ENCODE data around the gene NPB.

Gene NPB

DNA sequence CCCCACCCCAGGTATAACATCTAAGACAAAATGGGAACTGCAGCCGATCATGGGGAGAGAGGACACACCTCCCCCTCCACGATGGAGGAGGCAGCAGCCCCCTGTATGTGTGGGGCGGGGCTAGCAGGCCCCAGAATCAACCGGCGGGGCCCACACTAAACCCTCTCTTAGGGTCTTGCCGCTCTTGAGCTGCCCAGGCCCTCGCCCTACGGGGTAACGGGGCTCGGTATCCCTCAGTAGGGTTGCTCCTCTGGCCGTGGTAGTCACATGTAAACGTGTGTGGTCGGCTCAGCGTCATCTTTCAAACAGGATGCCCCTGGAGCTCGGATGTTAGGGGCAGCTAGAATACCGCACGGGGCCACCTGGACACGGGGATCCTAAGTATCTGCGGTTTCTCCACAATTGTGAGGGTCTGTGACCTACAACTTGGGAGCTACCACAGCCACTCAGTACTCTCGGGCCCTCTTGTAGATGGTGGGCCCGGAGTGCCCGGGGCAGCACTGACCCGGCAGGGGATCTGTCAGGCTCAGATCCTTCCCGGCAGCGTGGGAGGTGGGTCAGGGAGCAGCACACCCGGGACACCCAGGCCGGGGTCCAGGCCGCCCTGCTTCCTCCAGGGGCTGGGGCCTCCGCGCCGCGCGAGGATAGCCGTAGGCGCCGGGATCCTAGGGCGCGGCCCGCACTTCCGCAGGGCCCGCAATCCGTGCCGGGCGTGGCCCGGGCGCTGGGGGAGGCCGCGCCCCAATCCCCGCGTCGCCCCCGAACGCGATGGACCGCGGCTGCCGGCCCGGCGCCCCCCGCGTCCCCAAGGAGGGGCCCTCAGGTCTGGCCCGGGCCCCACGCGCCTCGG, 31.7 kb upstream of the NPB start:
- peak; percentile 61 for DNase-seq

DNA sequence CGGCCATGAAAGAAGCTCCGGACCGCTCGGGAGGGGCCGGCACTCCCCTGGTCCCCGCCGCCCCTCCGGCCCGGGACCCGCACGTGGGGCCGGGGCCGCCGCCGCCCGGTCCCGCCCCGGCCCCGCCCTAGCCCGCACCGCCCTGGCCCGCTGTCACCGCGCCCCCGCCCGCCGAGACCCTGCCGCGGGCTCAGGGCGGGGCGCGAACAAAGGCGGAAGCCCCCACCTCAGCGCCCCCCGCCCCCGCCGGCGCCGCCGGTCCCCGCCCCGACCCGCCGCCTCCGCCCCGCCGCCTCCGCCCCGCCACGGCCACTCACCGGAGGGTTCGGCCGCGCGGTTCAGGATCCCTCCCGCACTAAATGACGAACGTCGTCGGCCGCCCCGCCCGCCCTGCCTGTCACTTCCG, 31.1 kb upstream of the NPB start, which contains the start of gene ARHGDIA:
ARHGDIA (minus strand) TSS at position 357 of the 406 bp plus-strand sequence. CDS start 1,407 bp downstream, outside the sequence.
- no peak for DNase-seq

DNA sequence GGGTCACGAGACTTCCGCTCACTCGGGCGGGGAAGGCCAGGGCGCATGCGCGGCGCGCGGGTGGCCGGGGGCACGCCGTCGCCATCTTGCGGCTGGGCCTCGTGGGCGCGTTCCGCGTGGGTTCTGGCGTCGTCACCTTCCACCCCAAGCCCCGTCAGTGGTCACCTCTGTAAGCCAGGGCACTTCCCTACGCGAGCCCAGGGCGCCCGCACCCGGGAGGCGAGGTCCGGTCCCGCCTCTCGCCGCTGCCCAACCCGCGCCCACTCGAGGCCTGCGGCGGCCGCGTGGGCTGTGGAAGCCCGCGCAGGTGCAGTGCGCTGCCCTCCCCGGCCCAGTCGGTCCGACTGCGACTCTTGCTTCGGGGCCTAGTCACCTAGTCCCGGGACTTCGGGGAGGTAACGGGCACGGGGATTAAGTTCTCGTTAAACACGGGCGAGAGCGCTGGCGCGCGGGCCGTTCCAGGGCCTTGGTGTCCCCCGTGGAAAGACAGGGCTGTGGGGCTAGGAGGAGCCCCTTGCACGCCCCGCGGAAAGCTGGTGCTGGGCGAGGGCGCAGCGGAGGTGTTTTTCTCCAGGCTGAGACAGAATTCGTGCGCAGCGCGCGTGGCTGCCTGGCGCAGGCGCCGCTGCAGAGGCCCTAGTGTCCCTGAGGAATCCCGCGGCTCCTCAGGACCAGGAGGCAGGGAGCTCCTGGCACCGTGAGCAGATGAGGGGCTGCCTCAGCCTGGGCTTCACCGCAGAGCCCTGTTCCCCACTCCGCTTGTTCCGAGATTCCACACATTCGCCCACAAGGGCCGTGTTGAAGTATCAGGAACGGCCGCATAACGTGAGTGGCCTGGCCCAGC, 30.4 kb upstream of the NPB start:
- peak; percentile 89 for DNase-seq

DNA sequence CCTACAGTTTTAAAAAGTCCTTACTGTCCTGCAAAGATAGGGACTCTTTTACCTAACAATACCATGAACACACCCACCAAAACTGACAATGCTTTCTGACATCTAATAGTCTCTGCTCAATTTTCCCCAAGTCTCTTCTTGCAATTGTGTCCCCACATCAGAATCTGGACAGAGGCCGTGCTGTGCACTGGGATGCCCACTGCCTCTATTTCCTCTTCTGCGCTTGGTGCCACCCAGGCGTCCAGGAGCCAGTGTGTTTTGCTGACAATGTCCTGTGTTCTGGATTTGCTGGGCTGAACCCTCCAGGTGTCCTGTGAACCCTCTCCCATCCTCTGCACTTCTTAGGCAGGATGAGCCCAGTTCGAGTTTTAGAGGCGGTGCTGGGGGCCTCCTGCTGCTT, 24.5 kb upstream of the NPB start:
- no peak for DNase-seq

DNA sequence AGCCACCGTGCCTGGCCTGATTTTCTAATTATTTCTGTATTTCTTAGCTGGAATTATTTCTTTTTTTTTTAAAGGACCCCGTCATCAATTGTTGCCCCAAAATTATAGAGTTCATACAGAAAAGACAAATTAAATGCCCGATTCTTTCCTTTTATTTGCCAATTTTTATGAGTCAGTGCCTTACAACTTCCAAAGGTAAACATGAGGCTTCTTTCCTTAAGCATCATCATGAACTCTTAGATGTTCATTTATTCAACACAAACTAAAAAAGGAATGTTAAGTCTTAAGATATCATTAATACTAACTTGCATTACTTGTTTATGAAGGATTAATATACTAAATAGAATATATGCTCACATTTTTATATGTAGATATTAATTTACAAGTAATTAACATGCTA, 23.7 kb upstream of the NPB start:
- no peak for DNase-seq

DNA sequence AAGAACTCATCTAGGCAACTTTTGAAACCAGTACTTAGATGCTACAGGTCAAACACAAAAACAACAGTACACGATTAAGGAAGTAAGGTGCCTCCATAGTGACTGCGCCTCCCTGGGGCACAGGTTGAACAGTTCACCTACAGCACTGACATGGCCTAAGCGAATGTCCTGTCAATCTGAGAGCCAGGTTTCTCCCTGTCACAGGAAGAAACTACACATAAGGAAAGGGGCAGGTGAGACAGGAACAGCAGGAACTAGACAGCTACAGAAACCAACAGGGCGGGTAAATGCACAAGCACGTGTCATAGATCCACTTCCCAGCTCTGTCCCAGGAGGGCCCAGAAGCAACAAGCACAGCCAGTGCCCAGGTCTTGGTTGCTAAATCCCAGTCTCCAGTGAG, 22.9 kb upstream of the NPB start:
- no peak for DNase-seq

DNA sequence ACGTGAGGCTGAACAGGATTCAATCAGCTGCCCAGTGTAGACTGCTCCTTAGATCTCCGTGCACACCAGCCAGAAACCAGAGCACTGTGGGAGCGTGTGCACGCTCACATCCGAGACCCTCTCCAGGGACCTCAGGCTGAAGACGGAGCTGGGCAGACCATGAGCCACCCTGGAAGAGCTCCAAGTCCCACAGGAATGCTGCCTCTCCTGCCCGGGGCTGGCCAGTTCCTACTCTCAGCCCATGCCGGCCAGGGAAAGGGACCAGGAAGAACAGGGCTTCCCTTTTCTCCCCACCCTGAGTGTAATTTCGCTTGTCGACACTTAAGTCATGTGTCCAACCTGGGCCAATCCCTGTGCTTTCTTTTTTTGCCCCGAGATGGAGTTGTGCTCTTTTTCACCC, 17.5 kb upstream of the NPB start:
- no peak for DNase-seq

DNA sequence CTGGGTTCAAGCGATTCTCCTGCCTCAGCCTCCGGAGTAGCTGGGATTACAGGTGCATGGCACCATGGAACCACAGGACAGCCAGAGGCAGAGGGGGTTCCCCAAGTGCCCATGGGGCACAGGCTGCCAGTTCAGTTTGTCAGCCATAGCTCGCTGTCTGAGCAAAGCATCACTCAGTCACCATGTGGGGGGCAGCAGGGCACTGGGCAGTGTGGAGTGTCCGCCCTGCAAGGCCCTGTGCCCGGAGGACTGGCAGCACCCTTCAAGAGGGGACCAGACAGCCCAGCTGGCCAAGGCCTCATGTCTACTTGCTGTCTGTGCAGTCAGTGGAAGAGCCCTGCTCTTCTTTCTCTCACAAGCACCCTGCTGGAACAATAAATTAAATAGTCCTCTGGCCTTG, 17.1 kb upstream of the NPB start:
- no peak for DNase-seq

DNA sequence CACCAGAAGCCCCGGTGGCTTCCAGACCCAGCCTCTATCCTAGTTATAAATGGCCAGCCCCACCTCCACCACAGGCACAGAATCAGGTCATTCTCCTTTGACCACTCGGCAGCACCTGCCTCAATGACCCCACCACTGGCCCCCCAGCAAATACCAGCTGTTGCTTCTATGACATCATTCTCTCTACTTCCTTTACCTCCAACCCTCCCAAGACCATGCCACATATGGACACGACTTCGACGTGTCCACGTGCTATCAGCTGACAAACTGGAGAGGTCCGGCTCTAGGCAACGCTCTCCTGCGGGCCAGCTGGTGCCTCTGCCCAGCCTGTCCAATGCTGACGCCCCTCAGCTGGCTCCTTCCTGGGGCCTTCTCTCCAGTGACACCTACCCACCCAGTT, 16.6 kb upstream of the NPB start:
- DNase-seq = no peak

DNA sequence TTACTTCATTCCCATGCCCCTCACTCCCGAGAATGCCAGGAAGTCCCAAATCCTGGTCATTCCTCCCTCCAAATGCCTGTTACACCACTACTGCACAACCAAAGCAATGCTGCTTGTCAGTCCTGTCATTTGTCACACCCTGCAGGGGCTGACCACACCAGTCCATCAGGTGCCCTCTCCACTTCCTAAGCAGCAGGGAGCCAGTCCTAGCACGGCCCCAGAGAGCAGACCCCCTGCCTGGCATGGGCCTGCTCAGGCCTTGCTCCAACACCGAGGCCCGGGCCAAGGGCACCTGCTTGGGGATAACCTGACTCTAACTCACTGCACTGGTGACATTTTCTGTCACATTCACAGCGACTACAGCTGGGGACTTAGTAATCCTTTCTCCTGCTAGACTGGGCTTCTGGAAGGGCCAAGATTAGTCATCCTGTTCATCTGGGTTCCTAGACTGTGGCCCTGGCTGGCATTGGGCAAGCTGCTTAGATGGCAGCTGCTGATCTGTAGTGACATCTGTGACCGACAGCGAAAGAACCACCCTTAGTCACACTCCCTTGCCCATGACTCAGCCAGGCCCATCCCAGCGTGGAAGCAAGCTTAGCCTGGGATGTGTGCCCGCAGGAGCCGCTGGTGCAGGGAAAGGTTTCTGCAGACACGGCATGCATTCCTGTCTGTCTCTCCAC, 16.0 kb upstream of the NPB start:
- DNase-seq = peak; percentile 80

DNA sequence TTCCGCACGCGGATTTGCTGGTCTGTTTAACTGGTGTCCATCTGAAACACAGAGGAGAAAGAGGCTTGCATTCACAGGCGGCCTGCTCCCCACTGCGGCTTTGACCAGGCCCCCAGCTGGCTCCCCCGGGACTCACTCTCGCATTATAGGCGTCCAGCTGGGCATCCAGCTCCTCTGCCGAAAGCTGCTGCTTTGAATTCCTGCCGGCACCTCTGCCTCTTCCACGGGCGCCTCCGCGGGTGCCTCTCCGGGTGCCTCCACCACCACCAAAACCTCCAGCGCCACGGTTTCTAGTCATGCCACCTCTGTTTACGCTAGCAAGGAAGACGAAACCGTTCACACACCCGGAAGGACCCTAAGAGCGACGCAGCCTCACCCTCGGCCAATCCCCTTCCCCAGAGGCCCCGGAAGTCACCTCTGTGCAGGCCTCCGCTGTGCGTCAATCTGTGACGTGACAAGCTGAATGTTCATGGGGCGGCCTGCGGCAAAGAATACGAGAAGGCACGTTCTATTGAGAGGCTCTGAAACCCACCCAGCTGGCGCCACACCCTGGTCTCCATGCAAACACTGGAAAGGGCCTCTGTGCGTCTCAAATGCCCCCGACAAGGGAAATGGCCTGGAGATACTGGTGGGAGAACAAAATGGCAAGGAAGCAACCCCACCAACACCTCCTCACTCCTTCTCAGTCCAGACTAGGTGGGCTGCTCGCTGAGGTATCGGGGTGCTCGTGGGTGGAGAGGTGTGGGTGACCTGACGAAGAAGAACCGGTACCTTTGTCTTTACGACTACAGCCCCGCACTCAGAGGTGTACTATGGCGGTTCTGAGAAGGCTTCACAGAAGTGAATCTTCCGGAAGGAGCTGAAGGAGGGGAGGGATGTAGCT, 13.7 kb upstream of the NPB start:
- DNase-seq = no peak

DNA sequence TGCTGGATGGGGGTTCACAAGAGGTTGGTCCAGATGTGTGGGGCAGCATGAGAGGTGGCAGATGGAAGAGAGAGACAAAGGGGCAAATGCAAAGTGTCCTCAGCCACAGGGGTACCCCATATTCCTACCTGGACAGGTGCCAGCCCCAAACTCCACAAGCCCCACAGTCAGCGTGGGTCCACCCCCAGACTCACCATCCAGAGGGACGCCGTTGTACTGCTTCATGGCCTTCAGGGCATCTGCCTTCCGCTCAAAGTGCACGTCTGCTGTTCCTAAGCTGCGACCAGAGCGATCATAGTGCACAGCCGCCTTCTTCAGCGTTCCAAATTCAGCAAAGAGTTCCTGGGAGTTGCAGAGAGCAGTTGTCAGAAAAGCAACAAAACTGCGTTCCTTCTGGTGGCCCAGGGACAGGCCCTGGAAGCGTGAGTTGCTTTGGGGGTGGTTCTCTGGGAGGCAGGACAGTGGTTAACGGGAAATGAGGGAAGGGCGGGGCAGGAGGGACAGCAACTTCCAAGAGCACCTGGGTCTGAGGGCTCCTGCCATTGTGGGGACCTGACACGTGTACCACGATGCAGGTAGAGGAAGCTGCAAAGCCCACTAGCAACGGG, 12.9 kb upstream of the NPB start:
- no peak for DNase-seq

DNA sequence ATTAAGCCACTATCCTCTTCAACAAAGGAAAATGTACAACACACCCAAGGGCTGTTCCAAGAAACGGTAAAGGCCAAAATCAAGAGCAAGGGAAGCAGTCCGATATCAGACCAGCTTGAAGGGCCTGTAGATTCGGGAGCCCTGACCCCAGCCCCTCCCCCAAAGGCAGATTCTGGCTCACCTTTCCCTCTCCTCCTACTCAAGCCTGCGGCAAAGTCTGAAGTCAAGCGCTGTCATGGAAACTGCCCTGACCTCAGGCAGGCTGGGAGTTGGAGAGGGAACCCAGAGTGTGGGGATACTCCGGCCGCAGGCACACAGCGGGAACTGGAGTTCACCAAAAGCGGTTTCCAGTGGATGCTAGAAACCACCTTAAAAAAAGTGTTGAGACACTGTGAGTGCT, 12.4 kb upstream of the NPB start:
- DNase-seq = no peak

DNA sequence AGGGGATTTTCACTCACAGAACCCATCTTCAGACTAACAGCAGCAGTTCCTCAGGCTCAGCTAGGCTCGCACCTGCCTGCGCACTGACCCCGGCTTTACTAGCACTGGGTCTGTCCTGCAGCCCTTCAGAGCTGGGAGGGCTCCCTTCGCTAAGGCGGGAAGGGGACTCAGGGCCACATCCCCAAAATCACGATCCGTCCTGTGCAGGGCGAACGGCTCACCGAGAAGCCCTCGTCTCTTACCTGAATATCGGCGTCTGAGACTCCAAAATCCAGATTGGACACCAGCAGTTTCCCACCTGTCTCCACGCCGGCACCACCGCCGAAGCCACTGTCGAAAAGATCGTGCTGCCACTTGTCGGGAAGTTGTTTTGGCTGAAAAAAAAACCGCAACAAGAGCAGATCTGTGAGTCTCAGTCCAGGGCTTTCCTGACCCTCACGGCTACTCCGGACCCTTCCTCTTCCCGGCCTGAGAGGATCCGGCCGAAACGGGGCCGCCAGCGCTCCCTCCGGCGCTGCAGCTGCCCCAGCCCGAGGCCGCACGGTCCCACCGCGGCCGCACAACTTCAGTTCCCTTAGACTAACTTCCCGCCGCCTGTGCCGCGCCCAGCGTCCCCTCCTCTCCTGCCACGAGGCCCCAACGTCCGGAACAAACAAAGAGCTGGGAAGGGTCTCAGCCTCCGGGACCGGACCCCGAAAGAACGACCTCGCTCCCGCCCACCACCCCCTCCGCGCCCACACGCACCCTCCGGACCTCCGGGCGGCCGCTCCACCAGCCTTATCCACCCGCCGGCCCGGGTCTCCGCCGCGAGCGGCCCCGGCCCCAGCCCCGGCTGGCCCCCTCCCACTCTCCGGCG, 11.4 kb upstream of the NPB start:
- no peak for DNase-seq

DNA sequence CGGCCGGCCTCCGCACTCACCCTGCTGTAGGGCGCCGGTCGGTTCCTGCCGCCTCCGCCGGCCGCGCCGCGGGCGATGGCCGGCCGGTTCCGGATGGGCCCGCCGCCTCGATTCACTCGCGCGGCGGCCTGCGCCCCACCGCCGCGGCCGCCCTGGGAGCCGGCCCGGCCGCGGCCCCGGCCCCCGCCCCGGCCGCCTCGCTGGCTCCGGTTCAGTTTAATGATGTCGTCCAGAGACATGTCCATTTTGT, 10.8 kb upstream of the NPB start:
- DNase-seq = no peak

DNA sequence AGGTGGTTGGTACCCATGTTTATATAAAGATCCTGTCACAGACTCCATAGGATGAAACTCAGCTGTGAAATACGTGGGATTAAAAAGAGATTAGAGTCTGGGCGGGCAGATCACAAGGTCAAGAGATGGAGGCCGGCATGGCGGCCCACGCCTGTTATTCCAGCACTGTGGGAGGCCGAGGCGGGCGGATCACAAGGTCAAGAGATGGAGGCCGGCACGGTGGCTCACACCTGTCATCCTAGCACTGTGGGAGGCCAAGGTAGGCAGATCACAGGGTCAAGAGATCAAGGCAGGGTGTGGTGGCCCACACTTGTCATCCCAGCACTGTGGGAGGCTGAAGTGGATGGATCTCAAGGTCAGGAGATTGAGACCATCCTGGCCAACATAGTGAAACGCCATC, 6.6 kb upstream of the NPB start:
- no peak for DNase-seq

DNA sequence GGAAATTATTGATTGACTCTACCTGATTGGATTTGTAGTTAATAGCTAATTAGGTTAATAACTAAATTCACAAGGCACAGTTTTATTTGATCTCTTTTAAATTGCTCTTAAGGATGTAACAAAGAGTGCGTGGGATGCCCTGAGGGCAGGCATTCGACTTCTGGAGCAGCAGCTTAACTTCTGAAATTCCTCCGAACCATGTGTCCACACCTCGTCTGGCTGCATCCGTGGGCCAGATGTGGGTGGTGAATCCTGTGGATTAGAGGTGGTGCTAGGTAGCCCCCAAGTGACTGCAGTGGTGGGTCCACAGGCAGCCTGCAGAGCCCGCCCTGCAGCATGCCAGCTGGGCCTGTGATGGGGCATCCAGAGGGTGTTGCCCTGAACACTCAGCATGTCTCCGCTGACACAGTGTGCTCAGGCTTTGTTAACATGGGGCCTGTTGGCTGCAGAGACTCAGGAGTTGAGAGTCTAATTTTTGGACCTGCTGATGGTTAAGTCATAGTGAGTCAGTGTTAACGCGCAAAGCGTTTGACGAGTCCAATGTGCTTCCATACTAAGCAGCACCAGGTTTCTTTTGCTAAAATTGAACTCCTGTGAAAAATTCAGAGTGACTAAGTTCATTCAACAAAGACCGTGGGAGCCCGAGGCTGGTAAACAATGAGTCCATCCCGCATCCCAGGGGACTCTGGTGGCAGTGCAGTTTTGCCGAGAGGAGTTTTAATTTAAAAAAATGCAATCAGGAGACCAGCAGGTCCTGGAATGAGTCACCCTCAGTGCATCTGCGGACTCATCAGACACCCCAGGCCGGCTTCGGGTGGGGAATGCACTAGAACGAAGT, 3.8 kb upstream of the NPB start:
- DNase-seq = peak; percentile 94

DNA sequence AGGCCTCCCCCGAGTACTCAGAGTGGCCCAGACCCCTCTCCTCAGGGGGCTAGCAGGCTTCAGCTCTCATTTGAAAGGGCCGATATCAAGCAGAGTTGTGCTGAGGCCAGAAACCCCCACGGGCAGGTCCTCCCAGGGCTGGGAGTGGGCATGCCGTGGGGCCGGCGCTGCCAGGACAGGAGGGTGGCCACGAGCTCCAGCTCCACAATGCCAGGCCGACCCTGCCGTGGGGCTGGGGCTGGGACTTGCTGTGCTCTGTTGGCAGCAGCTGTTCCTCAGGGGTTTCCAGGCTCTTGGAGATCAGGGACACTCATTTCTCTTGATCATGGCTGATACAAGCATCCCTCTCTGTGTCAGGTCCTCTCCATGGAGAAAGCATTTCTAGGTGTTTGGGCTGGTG, 3.2 kb upstream of the NPB start:
- no peak for DNase-seq

DNA sequence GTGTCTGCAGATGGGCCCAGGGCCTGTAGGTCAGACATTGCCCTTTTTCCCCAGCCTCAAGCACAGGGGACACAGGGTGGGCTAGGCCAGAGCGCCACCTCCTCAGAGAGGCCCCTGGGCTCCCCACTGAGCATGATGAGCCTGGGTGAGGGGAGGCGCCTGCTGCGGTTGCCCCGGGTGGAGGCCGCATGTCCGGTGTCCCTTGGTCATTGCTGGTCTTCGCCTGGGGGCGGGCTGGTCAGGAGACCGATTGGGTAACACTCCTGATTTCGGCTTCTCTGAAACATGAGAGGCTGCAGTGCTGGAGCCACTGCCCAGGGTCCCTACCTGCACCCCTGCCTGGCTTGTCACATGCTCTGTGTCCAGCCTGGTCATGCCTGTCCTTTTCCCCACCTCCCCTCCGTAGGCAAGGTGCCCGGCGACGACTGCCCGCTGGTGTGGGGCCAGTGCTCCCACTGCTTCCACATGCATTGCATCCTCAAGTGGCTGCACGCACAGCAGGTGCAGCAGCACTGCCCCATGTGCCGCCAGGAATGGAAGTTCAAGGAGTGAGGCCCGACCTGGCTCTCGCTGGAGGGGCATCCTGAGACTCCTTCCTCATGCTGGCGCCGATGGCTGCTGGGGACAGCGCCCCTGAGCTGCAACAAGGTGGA, 2.4 kb upstream of the NPB start:
- DNase-seq = no peak
